Measurements from ENCODE around the gene DENND1A. TPM values are rescaled to one million over a fixed set of nuclear protein-coding genes. Genes with fewer than 3 reads are reported as not detected.

DENND1A gene
- total and polyA plus RNA-seq, 2 experiments from 2014 or later = 13.1 to 28.7 TPM

- TF ChIP-seq, protein P1, sequence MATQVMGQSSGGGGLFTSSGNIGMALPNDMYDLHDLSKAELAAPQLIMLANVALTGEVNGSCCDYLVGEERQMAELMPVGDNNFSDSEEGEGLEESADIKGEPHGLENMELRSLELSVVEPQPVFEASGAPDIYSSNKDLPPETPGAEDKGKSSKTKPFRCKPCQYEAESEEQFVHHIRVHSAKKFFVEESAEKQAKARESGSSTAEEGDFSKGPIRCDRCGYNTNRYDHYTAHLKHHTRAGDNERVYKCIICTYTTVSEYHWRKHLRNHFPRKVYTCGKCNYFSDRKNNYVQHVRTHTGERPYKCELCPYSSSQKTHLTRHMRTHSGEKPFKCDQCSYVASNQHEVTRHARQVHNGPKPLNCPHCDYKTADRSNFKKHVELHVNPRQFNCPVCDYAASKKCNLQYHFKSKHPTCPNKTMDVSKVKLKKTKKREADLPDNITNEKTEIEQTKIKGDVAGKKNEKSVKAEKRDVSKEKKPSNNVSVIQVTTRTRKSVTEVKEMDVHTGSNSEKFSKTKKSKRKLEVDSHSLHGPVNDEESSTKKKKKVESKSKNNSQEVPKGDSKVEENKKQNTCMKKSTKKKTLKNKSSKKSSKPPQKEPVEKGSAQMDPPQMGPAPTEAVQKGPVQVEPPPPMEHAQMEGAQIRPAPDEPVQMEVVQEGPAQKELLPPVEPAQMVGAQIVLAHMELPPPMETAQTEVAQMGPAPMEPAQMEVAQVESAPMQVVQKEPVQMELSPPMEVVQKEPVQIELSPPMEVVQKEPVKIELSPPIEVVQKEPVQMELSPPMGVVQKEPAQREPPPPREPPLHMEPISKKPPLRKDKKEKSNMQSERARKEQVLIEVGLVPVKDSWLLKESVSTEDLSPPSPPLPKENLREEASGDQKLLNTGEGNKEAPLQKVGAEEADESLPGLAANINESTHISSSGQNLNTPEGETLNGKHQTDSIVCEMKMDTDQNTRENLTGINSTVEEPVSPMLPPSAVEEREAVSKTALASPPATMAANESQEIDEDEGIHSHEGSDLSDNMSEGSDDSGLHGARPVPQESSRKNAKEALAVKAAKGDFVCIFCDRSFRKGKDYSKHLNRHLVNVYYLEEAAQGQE (IDR thresholded peaks at IDR 0.05; ENCODE audit: unreplicated experiment) = no peak
Observed at GRCh38 chr9:123753016-123753415, 176.9 kb downstream of the DENND1A start (continued).

DNA sequence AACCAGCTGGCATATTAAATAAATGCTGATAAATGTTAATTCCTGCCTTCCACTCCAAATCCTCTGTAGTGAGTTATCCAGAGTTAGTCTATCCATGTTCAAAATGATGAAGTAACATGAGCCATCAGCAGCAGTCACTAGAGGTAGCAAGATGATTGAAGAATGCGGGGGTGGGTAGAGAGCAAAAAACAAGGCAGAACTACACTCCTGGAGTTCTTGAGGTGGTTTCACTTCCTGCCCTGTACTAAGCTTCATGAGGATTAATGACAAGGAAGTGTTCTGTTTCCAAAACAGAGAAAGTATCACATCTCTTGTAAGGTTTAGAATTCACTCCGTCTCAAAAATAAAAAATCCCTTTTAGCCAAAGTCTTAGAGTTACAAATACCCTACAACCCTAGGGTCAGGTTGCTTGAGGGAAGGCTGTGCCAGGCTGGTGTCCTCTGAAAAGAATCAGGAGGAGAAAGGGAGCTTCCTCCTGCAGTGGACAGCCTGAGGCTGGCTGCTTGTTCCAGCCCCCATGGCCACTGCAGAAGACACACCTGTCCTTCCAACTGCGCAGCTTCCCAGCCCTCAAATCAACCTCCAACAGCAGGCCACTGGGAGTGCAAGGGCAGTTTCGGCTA is 180.2 kb downstream of the DENND1A start:
- Mint-ChIP-seq H3K27ac (no peak overlapping the region), H3K4me1 (peaks cover 43% of the 10 kb centered on the region), H3K4me3 (no peak overlapping the region), H3K27me3 (ENCODE audit: insufficient read depth, low read depth, poor library complexity) (peaks cover 4% of the 10 kb centered on the region), H3K36me3 (ENCODE audit: low read depth) (no peaks in the 10 kb centered on the region), H3K9me3 (no peaks in the 10 kb centered on the region)
- Histone ChIP-seq H3K27ac (ENCODE audit: low read depth) (no peak overlapping the region), H3K4me3 (no peak overlapping the region), H3K4me2 (no peak overlapping the region), H3F3A (replicated peaks; ENCODE audit: low read depth) (no peaks in the 10 kb centered on the region), H3K4me1 (ENCODE audit: insufficient read depth) (peaks cover 19% of the 10 kb centered on the region), H3K79me2 (replicated peaks; ENCODE audit: insufficient read depth) (no peaks in the 10 kb centered on the region; the same call in 1 of the 2 replicates), H2AFZ (no peak overlapping the region), H3K9me2 (ENCODE audit: insufficient read depth) (no peaks in the 10 kb centered on the region), H3K36me3 (ENCODE audit: insufficient read depth) (no peaks in the 10 kb centered on the region), H4K20me1 (replicated peaks; ENCODE audit: insufficient read depth) (0 out of 2 replicates have a peak, but pooled peaks cover 4% of the 10 kb centered on the region), H3K27me3 (ENCODE audit: insufficient read depth) (no peaks in the 10 kb centered on the region)
- DNase-seq (ENCODE audit: low spot score) (peak; percentile 42), ATAC-seq (peak; percentile 79)
- TF ChIP-seq CTCF (conservative IDR thresholded peaks at IDR 0.05; ENCODE audit: low read depth in 2 of 2) (peak in 1 of 2 experiments; percentile 19; a peak in 1 of 4 replicates), ZNF114 (CRISPR knock-in tag; IDR thresholded peaks at IDR 0.05) (no peak)

DNA sequence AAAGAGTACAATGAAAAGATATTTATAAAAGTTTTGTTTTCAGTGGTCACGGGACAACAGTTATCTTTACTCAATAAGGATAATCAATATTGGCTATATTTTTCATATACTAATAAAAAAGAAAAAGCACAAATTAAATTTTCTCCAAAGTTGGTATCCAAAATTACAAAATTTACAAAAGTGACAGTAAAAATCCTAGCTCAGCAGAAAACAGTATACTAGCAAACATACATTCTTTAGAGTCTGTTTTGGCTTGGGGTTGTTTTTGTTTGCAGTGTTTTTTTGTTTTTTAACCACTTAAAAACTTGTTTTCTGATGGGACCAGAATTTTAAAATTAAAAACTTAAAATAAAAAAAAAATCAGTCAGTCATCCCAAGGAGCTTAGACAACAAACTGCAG is 183.2 kb downstream of the DENND1A start:
- Mint-ChIP-seq H3K4me3 (no peak overlapping the region), H3K36me3 (ENCODE audit: low read depth) (no peaks in the 10 kb centered on the region), H3K9me3 (no peaks in the 10 kb centered on the region), H3K4me1 (peaks cover 42% of the 10 kb centered on the region), H3K27me3 (ENCODE audit: insufficient read depth, low read depth, poor library complexity) (no peaks in the 10 kb centered on the region), H3K27ac (no peak overlapping the region)
- no peak for ATAC-seq
- H3K9me2 ChIP-seq (ENCODE audit: insufficient read depth) = no peaks in the 10 kb centered on the region
- no peak overlapping the region for H3K4me2 ChIP-seq
- H2AFZ ChIP-seq = no peak overlapping the region
- H3K4me3 ChIP-seq = no peak overlapping the region
- H3K4me1 ChIP-seq (ENCODE audit: insufficient read depth) = peaks cover 22% of the 10 kb centered on the region
- no peaks in the 10 kb centered on the region for H3F3A ChIP-seq (replicated peaks; ENCODE audit: low read depth)
- no peaks in the 10 kb centered on the region for H3K36me3 ChIP-seq (ENCODE audit: insufficient read depth)
- no peaks in the 10 kb centered on the region; the same call in 1 of the 2 replicates for H3K79me2 ChIP-seq (replicated peaks; ENCODE audit: insufficient read depth)
- no peaks in the 10 kb centered on the region for H3K27me3 ChIP-seq (ENCODE audit: insufficient read depth)
- no peak overlapping the region for H3K27ac ChIP-seq (ENCODE audit: low read depth)
- 0 out of 2 replicates have a peak, but pooled peaks cover 4% of the 10 kb centered on the region for H4K20me1 ChIP-seq (replicated peaks; ENCODE audit: insufficient read depth)
- DNase-seq (ENCODE audit: low spot score) = no peak
- TF ChIP-seq STAT1 (IDR thresholded peaks at IDR 0.05; ENCODE audit: unreplicated experiment) (no peak), CTCF (conservative IDR thresholded peaks at IDR 0.05; ENCODE audit: low read depth in 2 of 2) (no peak), ETS1 (IDR thresholded peaks at IDR 0.05) (no peak), NANOG (IDR thresholded peaks at IDR 0.05; ENCODE audit: borderline replicate concordance) (no peak), ZNF331 (CRISPR knock-in tag; IDR thresholded peaks at IDR 0.05; ENCODE audit: low read depth) (no peak), ZNF114 (CRISPR knock-in tag; IDR thresholded peaks at IDR 0.05) (no peak), JUNB (IDR thresholded peaks at IDR 0.05; ENCODE audit: unreplicated experiment) (no peak), CREB1 (CRISPR knock-in tag; IDR thresholded peaks at IDR 0.05; ENCODE audit: low read depth) (no peak)
- TF ChIP-seq, protein P1 (IDR thresholded peaks at IDR 0.05; ENCODE audit: unreplicated experiment) = no peak
